BJ (cell line): ENCODE measurements around the gene SSTR1. TPM values are rescaled to one million over a fixed set of nuclear protein-coding genes. Genes with fewer than 3 reads are reported as not detected.

Experiments used
- CTCF ChIA-PET: fragments of 350-600 bp; formaldehyde crosslinking; extraction: SDS; loops from one replicate; lab custom pipeline; 2021; ENCODE audit warnings: antibody characterized with exemption, inconsistent platforms; lab: Yijun Ruan, JAX
- POLR2A ChIA-PET: fragments of 300-600 bp; sonication (Branson Sonifier 250); formaldehyde crosslinking; extraction: SDS; loops from one replicate; lab custom pipeline; 2021; ENCODE audit warnings: antibody characterized with exemption; lab: Charles Lee
- DNase-seq: peaks from one replicate; pipeline ENCODE4 v3.0.0-alpha.2; 2011; ENCODE audit warnings: low read depth
- H3K27me3 ChIP-seq: 2 replicates; pipeline ENCODE4 v1.6.0; 2011; ENCODE audit warnings: low read length; ENCODE audit not compliant: control insufficient read depth, insufficient read depth
- H3K36me3 ChIP-seq: 2 replicates; pipeline ENCODE4 v1.5.1; 2011; ENCODE audit warnings: low read length; ENCODE audit not compliant: control insufficient read depth, insufficient read depth
- H3K4me3 ChIP-seq: 2 replicates; pipeline ENCODE4 v1.5.1; 2011; ENCODE audit warnings: low read depth, mild to moderate bottlenecking, control low read depth, low read length
- polyA plus RNA-seq: library from polyadenylated mRNA; depleted of rRNA; stranded (reverse); fragments of >200 nt; gene quantifications from 2 replicates; pipeline ENCODE4 v1.2.3, GENCODE V29; 2011
- TF ChIP-seq, protein P1 (sequence below): IDR thresholded peaks from 2 replicates; pipeline ENCODE4 v1.5.1; 2011; ENCODE audit warnings: low read depth, mild to moderate bottlenecking, control low read depth, inconsistent platforms, low read length, moderate library complexity; ENCODE audit not compliant: insufficient read depth

The SSTR1 gene
- polyA plus RNA-seq, 1 experiment, result 55.9 TPM

DNA sequence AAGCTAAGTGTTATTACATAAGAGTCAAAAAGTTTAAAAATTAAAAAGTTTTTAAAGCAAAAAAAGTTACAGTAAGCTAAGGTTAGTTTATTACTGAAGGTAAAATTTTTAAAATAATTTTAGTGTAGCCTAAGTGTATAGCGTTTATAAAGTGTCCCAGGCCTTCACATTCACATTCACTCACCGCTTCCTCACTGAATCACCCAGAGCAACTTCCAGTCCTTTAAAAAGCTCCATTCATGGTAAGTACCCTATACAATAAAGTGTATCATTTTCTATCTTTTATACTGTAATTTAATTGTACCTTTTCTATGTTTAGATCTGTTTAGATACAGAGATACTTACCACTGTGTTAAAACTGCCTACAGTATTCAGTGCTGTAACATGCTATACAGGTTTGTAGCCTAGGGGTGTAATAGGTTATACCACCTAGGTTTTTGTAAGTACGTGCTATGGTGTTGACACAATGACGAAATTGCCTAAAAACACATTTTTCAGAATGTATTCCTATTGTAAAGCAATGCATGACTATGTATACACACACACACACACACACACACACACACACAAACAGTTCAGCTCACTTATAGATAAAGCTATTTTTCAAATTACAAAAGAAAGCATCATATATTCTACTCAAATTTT is 44.5 kb downstream of the SSTR1 start:
- TF ChIP-seq, protein P1, sequence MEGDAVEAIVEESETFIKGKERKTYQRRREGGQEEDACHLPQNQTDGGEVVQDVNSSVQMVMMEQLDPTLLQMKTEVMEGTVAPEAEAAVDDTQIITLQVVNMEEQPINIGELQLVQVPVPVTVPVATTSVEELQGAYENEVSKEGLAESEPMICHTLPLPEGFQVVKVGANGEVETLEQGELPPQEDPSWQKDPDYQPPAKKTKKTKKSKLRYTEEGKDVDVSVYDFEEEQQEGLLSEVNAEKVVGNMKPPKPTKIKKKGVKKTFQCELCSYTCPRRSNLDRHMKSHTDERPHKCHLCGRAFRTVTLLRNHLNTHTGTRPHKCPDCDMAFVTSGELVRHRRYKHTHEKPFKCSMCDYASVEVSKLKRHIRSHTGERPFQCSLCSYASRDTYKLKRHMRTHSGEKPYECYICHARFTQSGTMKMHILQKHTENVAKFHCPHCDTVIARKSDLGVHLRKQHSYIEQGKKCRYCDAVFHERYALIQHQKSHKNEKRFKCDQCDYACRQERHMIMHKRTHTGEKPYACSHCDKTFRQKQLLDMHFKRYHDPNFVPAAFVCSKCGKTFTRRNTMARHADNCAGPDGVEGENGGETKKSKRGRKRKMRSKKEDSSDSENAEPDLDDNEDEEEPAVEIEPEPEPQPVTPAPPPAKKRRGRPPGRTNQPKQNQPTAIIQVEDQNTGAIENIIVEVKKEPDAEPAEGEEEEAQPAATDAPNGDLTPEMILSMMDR, result no peak
- no peak for DNase-seq
- CTCF ChIA-PET, result no interaction called here
- Histone ChIP-seq H3K36me3 (no peaks in the 10 kb centered on the region), H3K27me3 (0 out of 2 replicates have a peak, but pooled peaks cover 1% of the 10 kb centered on the region), H3K4me3 (no peak overlapping the region)
- POLR2A ChIA-PET, result no interaction called here

DNA sequence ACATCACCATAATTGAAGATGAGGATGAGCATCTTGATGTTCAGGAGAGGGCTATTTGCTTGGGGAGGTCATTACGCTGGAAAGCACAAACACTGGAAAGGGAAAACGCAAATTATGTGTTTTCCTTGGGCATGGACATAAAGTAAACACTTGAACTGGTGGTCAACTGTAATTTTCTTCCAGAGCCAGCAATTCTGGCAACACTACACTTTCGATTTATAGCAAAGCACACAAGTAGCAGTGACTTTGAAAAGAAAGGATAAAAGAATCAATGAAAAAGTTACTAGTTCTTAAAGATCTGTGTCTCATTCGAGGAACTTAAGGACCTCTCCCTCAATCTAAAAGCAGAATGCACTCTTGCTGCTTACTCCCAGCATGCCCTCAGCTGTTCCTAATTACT is 46.0 kb downstream of the SSTR1 start:
- TF ChIP-seq, protein P1, result no peak
- no peaks in the 10 kb centered on the region for H3K36me3 ChIP-seq
- H3K27me3 ChIP-seq, result 0 out of 2 replicates have a peak, but pooled peaks cover 1% of the 10 kb centered on the region
- CTCF ChIA-PET, result no interaction called here
- H3K4me3 ChIP-seq, result no peak overlapping the region
- no peak for DNase-seq
- POLR2A ChIA-PET, result no interaction called here

DNA sequence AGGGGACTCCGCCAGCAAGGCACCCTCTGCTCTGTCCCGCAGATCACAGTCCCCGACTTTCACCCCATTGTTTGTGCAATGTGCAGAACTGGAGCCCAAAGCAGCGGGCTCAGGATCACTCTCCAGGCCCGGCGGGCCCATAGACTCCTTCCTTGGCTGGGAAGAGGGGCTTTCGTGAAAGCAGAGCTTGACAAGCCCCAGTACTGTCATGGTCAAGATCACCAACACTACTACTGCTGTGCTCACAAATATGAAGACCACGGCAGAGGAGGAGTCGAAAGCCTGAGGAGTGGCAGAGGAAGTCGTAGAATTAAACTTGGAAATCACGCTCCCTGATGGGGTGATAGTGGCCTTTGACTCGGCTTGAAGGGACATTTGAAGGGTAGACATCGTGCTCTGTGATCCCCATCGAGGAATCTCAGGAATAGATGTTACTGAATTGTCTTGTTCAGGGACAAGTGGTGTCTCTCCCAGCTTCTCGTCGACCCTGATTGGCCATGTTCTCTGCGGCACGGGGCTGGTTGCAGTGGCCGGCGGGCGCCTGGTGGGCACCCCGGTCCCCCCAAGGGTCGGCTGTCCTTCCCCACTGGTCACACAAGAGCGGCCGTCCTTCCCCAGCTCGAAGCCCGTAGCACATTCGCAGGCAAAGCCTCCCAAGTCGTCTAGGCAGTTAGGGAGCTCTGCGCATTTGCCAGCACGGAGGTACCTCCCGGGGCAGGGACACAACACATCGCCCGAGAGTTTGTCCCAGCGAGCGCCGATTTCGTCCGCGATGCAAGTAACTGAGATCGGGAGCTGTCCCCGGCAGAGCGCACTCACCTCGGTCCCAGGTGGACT is 47.1 kb downstream of the SSTR1 start:
- Histone ChIP-seq H3K36me3 (no peaks in the 10 kb centered on the region), H3K27me3 (0 out of 2 replicates have a peak, but pooled peaks cover 1% of the 10 kb centered on the region), H3K4me3 (peak overlapping the region; percentile 29)
- ChIA-PET POLR2A (no interaction called here), CTCF (interaction anchor here (0.8 kb wide), 1 partner anchor 11 kb away, joined by 3 read pairs; no protein-coding TSS in a partner anchor)
- no peak for DNase-seq
- TF ChIP-seq, protein P1, result no peak

DNA sequence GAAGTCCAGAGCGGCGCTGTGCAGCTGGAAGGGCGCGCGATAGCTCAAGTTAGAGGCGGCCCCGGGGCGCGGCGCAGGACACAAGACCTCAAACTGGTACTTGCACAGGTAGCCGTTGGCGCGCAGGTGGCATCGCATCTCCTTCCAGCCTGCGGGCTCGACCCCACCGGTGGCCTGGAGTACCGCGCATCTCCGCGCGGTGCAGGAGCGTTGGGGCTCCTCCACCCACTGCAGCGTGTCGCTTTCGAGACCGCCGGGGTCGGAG is 47.6 kb downstream of the SSTR1 start:
- Histone ChIP-seq H3K4me3 (peak overlapping the region; percentile 29), H3K27me3 (0 out of 2 replicates have a peak, but pooled peaks cover 1% of the 10 kb centered on the region), H3K36me3 (no peaks in the 10 kb centered on the region)
- ChIA-PET CTCF (interaction anchor here (0.8 kb wide), 1 partner anchor 12 kb away, joined by 3 read pairs; no protein-coding TSS in a partner anchor), POLR2A (no interaction called here)
- no peak for DNase-seq
- TF ChIP-seq, protein P1, result no peak
